ENCODE data around the gene EDIL3.

- TF ChIP-seq CTCF (conservative IDR thresholded peaks at IDR 0.05 in 1 of 2, IDR thresholded peaks at IDR 0.05 in 1 of 2; ENCODE audit: low read depth in 1 of 2, low read length in 2 of 2) (no peak), EZH2 (IDR thresholded peaks at IDR 0.05; ENCODE audit: low read length, missing control alignments) (no peak)
Measured at GRCh38 chr5:84137541-84137940, 247.1 kb downstream of the EDIL3 start.

Measured in fibroblast of lung (primary cell).